ENCODE measurements around the gene GRM8.

- TF ChIP-seq CTCF (IDR thresholded peaks at IDR 0.05) (no peak), POLR2A (IDR thresholded peaks at IDR 0.05) (no peak), EP300 (IDR thresholded peaks at IDR 0.05) (no peak)
These were observed 753.3 kb downstream of the GRM8 start for GRCh38 chr7:126499481-126499880.

Data from upper lobe of left lung (tissue), 4 donors.